ENCODE data around the gene SKOR1.

DNA sequence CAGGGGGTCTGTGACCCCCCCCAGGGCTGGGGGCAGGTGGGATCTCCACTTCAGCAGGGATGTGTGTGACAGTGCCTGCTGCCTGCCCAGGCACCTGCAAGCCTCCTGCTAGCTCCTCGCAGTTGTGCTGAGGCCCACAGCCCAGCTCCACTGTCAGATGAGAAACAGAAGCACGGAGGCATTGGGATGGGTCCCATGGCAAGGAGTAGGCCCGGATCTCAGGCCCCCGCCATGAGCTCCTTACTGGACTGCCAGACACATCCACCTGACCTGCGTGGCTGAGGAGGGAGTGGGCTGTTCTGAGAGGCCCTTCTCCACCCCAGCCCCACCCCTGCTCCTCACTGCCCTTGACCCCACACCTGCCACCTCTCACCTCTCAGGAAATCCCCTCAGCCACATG is 18.2 kb upstream of the SKOR1 start:
- no peak for TF ChIP-seq EZH2 (IDR thresholded peaks at IDR 0.05; ENCODE audit: borderline replicate concordance, low read depth, low read length, severe bottlenecking)
- TF ChIP-seq, protein P1, sequence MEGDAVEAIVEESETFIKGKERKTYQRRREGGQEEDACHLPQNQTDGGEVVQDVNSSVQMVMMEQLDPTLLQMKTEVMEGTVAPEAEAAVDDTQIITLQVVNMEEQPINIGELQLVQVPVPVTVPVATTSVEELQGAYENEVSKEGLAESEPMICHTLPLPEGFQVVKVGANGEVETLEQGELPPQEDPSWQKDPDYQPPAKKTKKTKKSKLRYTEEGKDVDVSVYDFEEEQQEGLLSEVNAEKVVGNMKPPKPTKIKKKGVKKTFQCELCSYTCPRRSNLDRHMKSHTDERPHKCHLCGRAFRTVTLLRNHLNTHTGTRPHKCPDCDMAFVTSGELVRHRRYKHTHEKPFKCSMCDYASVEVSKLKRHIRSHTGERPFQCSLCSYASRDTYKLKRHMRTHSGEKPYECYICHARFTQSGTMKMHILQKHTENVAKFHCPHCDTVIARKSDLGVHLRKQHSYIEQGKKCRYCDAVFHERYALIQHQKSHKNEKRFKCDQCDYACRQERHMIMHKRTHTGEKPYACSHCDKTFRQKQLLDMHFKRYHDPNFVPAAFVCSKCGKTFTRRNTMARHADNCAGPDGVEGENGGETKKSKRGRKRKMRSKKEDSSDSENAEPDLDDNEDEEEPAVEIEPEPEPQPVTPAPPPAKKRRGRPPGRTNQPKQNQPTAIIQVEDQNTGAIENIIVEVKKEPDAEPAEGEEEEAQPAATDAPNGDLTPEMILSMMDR (IDR thresholded peaks at IDR 0.05; ENCODE audit: borderline replicate concordance, extremely low read depth, low read length, poor library complexity, severe bottlenecking), result no peak
